Skeletal muscle cell (primary cell): ENCODE results near the gene DCAF5.
A peak's percentile ranks its signal among the peaks of the same experiment; 100 is the strongest.
"Not testable (repeated sequence)": the region's sequence is repeated elsewhere in the genome, so short reads cannot be mapped to it uniquely, and the experiment has no call there.

Experiments used
- DNase-seq: peaks from one replicate; pipeline ENCODE4 v3.0.0-alpha.2; 2010; ENCODE audit warnings: low read depth
- H3K4me3 ChIP-seq: 2 replicates; pipeline ENCODE4 v1.5.1; 2011; ENCODE audit warnings: low read depth, mild to moderate bottlenecking, control low read depth, low read length, moderate library complexity

The DCAF5 gene

GRCh38 chr14:69152902-69153151 lies at the start of gene DCAF5:
TSS of gene DCAF5 (minus strand) at chr14:69153119. CDS start at chr14:69152978, 141 bp downstream.
- DNase-seq: no peak
- peak within 1 kb of the TSS; percentile 80 for H3K4me3 ChIP-seq

DNA sequence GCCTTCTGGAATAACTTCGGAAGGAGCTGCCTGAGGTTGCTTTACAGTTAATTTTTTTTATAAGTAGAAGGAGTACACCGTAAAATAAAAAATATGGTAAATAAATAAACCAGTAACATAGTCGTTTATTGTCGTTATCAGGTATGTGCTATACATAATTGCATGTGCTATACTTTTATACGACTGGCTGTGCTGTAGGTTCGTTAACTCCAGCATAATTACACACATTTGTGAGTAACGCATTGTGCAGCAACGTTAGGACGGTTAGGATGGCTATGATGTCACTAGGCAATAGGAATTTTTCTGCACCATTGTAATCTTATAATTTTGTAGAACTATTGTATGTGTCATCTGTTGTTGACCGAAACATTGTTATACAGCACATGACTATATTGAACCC lies 46.9 kb upstream of the DCAF5 start:
- no peak for DNase-seq
- no peak overlapping the region for H3K4me3 ChIP-seq

DNA sequence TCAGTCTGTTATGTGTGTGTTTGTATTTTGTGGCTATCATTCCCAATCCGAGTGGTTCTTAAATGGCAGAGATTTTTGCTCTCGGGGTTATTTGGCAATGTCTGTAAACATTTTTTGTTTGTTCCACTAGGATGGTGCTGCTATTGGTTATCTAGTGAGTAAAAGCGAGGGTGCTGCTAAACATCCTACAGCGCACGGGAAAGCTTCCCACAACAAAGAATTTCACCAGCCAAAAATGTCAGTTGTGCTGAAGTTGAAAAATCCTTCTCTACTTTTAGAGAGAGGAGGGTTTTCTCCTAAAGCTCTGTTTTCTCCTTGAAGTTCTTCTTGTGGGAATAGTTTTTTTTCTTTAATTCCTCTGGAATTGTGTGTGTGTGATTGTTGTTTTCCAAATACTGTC lies 40.8 kb upstream of the DCAF5 start:
- DNase-seq: no peak
- H3K4me3 ChIP-seq: no peak overlapping the region

DNA sequence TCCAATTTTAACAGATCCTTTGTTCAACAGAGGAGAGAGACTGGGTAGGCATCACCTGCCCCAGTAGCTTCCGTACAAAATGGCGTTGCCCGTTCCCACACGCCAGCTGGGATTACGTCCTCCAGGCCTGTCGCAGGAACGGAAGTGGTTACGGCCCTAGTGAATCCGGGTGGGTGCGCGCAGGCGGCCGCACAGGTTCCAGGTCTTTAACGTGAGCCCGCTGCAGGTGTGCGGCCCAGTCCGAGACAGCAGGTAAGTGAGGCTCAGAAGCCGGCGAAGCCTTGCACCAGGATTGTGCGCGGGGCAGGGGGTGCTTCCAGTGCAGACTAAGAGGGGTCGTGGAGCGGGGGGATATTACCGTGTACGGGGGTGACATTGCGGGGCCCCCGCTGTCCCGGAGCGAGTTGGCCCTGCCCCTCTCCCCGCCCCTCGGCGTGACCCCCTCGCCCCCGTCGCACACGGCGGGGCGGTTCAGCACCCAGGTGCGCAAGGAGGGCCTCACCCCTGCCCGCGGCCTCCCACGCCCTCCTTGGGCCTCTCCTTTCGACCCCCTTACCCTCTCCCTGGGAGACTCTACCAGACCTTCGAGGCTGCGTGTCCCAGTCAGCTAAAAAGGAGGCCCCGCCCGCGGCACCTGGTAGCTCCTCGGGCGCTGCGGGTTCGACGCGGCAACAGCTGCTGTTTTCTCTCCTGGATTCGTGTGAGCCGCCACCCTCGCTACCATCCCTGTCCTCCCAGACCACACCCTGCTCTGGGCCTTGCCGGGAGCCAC lies 38.6 kb upstream of the DCAF5 start, which contains the start of gene EXD2:
EXD2 (plus strand) TSS at position 159 of the 772 bp plus-strand sequence. CDS start 17,973 bp downstream, outside the sequence.
- H3K4me3 ChIP-seq: peak within 1 kb of the TSS; percentile 73
- peak; percentile 34 for DNase-seq

GRCh38 chr14:69190191-69190590 lies 37.3 kb upstream of the DCAF5 start:
- H3K4me3 ChIP-seq: no peak overlapping the region
- no peak for DNase-seq

DNA sequence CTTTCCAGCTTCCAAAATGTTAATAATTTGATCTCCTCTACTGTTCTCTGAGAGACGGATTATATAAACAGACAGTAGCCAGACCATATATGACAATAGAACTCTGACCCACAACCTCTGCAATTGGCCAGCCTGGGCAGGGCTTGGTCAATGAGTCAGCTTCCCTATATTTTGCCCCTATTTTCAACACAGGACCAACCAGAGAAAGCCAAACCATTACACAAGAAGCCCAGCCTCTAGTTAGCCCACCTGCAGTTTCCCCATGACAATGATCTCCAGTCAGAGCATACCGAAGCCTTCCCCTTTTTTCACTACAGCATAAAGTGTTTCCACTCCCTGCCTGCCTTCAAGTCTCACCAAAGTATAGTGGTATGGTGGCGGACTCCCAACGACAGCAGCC lies 30.8 kb upstream of the DCAF5 start:
- no peak for DNase-seq
- H3K4me3 ChIP-seq: no peak overlapping the region

DNA sequence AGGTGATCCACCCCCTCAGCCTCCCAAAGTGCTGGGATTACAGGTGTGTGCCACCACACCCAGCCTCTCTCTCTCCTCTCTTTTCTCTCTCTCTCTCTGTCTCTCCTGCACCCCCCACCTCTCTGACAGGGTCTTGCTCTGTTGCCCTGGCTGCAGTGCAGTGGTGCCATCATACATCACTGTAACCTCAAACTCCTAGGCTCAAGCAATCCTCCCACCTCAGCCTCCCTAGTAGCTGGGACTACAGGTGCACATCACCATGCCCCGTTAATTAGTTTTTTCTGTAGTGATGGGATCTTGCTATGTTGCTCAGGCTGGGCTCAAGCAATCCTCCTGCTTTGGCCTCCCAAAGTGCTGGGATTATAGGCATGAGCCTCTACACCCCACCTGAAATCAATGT lies 29.7 kb upstream of the DCAF5 start:
- not testable (repeated sequence) for DNase-seq, H3K4me3 ChIP-seq

GRCh38 chr14:69181491-69181890 lies 28.6 kb upstream of the DCAF5 start:
- no peak for DNase-seq
- H3K4me3 ChIP-seq: no peak overlapping the region

- H3K4me3 ChIP-seq: no peak overlapping the region
- DNase-seq: no peak
Measured at GRCh38 chr14:69175130-69175529, 22.2 kb upstream of the DCAF5 start.

- H3K4me3 ChIP-seq: no peak overlapping the region
- DNase-seq: no peak
Measured at GRCh38 chr14:69171569-69171968, 18.6 kb upstream of the DCAF5 start.

DNA sequence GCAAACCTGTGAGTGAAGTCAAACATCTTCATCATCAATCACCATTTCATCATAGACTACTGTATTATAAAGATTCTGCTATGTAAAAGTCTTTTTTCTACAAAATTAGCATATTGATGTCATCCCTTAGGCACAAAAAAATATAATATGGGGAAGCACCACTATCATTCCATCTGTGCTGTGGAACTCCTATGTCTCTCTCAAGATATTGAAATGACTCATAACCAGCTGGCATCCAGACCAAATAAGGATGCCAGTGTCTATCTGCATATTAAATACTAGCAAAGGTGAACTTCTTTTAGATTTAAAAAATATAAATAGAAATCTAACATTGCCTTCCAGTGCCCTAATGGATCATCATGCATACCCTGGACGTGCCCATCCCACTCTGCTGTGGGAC lies 17.9 kb upstream of the DCAF5 start:
- no peak overlapping the region for H3K4me3 ChIP-seq
- no peak for DNase-seq

- H3K4me3 ChIP-seq, DNase-seq: not testable (repeated sequence)
Measured at GRCh38 chr14:69165787-69166186, 12.9 kb upstream of the DCAF5 start.

DNA sequence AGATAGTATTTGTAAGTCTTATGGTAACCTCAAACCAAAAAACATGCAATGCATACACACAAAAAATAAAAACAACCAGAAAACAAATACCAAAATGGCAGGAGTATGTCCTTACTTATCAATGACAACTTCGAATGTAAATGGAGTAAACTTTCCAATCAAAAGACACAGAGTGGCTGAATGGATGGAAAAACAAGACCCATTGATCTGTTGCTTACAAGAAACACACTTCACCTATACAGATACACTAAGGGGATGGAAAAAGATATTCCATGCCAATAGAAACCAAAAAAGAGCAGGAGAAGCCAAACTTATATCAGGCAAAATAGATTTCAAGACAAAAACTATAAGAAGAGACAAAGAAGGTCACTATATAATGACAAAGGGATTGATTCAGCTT lies 8.7 kb upstream of the DCAF5 start:
- H3K4me3 ChIP-seq: no peak overlapping the region
- no peak for DNase-seq

DNA sequence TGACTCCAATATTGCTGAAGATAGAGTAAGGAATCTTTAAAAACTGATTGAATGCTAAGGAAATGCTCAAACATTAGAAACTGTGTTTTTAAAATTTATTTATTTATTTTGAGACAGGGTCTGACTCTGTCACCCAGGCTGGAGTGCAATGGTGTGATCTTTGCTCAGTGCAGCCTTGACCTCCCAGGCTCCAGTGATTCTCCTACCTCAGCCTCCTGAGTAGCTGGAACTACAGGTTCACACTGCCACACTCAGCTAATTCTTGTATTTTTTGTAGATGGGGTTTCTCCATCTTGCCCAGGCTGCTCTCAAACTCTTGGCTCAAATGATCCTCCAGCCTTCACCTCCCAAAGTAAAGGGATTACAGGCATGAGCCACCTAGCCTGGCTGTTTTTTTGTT lies 3.3 kb upstream of the DCAF5 start:
- no peak for DNase-seq
- H3K4me3 ChIP-seq: no peak overlapping the region

- DNase-seq: no peak
- no peak overlapping the region for H3K4me3 ChIP-seq
Measured at GRCh38 chr14:69154779-69155178, 1.9 kb upstream of the DCAF5 start.

DNA sequence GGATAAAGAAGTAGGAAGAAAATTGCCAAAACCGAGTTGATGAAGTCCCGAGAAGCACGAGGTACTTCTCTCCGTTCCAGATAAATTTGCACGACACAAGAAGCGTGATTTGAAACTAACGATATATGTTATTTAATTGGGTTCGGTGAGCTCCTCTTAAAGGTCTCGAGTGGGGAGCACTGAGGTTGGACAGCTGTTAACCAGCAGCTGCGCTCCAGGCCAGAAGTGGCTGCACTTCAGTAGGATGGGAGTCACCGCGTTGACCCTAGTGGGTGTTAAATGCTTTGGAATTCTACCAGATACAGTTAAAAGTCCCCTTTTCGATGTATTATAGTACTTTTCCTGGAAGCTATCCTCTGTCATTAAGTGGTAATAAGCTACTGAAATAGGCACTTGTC lies 953 bp upstream of the DCAF5 start:
- no peak for DNase-seq

GRCh38 chr14:69153152-69153872 lies 393 bp upstream of the DCAF5 start:
- peak overlapping the region; percentile 80 for H3K4me3 ChIP-seq
- peak; percentile 83 for DNase-seq

More for the DNA sequence above, 953 bp upstream of the DCAF5 start:
- peak overlapping the region; percentile 80 for H3K4me3 ChIP-seq

DNA sequence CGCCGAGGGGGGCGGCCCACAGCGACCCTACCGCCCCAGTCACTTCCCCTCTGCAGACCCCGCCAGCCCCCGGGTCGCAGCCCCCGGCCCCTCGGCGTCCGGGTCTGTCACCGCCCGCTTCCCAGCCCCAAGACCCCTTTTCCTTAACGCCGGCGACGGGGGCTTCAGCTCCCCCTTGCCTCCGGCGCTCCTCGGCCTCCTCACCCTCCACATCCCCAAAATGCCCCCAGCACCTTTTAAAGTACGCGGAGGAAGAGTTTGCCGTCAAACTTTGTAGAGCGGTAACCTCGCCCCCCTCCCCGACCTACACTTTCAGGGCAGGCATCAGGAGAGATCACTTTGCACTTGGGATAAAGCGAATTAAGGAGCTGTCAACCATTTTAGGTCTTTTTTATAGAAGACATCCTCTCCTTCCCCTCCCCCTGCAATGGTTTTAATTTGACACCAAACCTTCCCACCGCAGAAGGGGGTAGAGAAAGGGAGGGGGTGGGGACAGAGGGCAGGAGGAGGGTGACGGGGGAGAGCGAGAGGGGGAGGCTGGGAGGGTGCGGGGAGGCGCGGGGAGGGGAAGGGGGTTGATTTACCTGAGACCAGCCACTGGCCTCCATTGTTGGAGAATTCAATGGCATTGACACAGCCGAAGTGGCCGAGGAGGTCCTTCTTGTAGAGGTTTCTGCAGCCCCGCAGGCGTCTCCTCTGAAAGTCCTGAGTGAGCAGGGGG lies 578 bp downstream of the DCAF5 start:
- peak overlapping the region; percentile 80 for H3K4me3 ChIP-seq
- DNase-seq: no peak

DNA sequence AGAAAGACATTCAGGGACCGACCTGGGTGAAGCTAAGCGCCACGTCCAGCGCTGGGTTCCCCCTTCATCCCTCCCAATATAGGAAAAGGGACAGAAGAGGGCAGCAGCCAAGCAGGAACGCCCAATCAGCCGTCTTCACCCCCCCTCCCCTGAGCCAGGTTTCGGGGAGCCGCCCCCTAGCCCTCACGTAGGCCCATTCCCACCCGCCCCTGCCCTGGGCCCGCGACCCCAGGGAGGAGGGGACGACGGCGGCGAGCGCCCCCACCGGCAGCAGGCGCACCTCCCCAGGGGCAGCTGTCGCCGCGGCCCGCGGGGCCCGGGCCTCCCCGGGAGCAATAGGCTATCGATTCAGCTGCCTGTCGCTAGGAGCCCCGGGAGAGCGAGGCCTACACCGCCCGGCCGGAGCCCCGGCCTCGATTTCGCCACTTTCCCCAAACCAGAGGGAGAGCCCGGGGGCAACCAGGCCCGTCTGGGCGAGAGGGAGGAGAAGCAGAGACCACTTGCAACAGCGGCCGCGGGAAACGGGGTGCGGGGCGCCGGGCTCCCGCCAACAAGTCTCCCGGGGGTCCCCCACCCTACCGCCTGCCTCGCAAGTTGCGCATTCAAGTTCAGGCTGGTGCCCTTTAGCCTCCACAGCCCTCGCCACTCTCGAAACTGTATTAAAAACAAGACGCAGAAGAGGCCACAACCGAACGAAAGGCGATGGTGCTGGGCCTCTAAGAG lies 1.3 kb downstream of the DCAF5 start:
- no peak for DNase-seq

More for the DNA sequence above, 1.3 kb downstream of the DCAF5 start:
- H3K4me3 ChIP-seq: peak overlapping the region; percentile 80
